K562 (cell line): ENCODE measurements around the gene TALDO1. TPM values are rescaled to one million over a fixed set of nuclear protein-coding genes. Genes with fewer than 3 reads are reported as not detected.
A peak's percentile ranks its signal among the peaks of the same experiment; 100 is the strongest.

Experiments used
- ATAC-seq: fragments of 200-7000 bp; cut with Tn5 transposase; 3 replicates; pipeline ENCODE4 v1.9.1; 2020; ENCODE audit warnings: moderate library complexity
- BruUV-seq: library from RNA; stranded (reverse); fragments of 400-500 nt; replicated peaks from 2 replicates; lab custom pipeline; 2021; lab: Mats Ljungman, UMichigan
- CTCF ChIA-PET: fragments of 300-600 bp; formaldehyde crosslinking; extraction: SDS; loops from one replicate; lab custom pipeline; 2021; ENCODE audit warnings: low intra/inter-chr PET ratio; lab: Yijun Ruan, JAX
- POLR2A ChIA-PET: fragments of 300-600, 350-650 bp; sonication (Branson Sonifier 250); formaldehyde crosslinking; extraction: SDS; loops from one replicate; lab custom pipeline; 2021; ENCODE audit warnings: antibody characterized with exemption, inconsistent platforms; lab: Yijun Ruan, JAX
- DNase-seq, 4 experiments: peaks; one replicate each; pipeline versions ENCODE4 v3.0.0 to v3.0.0-alpha.2; 2011 to 2018; ENCODE audit warnings: low spot score in 3 of 4, mixed read lengths in 3 of 4; ENCODE audit errors: extremely low read depth in 1 of 4
- FAIRE-seq: peaks from 2 replicates; lab custom pipeline; 2011; peaks lifted over from hg19 to GRCh38; lab: Jason Lieb, UNC
- H2AFZ ChIP-seq: 2 replicates; pipeline ENCODE4 v1.6.0; 2011; ENCODE audit warnings: low read depth, low read length, control low read depth, inconsistent platforms
- H3K27ac ChIP-seq: fragments of 200-600 bp; 3 replicates; pipeline ENCODE4 v1.8.0; 2011; ENCODE audit warnings: low read depth, mild to moderate bottlenecking, control low read depth, inconsistent platforms, low read length, moderate library complexity, mixed read lengths; ENCODE audit errors: extremely low read depth
- H3K27me3 ChIP-seq, 2 experiments: fragments of 300-600 bp in 1 of 2; 2 replicates in 1 of 2; 3 replicates in 1 of 2; pipeline versions ENCODE4 v1.6.0 to v1.8.0; 2011; ENCODE audit warnings: inconsistent platforms in 2 of 2, low read length in 2 of 2, mild to moderate bottlenecking in 1 of 2, mixed read lengths in 1 of 2, moderate library complexity in 1 of 2; ENCODE audit not compliant: control insufficient read depth in 2 of 2, insufficient read depth in 2 of 2
- H3K36me3 ChIP-seq: fragments of 300-600 bp; 3 replicates; pipeline ENCODE4 v1.8.0; 2011; ENCODE audit warnings: mild to moderate bottlenecking, low read length, inconsistent platforms; ENCODE audit not compliant: control insufficient read depth, insufficient read depth
- H3K4me1 ChIP-seq, 2 experiments: fragments of 200-600 bp in 1 of 2; replicated peaks in 1 of 2; 2 replicates in 1 of 2; 3 replicates in 1 of 2; pipeline versions ENCODE4 v1.5.1 to v1.8.0; 2011; ENCODE audit warnings: inconsistent platforms in 2 of 2, low read length in 2 of 2, mild to moderate bottlenecking in 1 of 2, mixed read lengths in 1 of 2, moderate library complexity in 1 of 2; ENCODE audit not compliant: control insufficient read depth in 2 of 2, insufficient read depth in 2 of 2
- H3K4me2 ChIP-seq: 2 replicates; pipeline ENCODE4 v1.6.1; 2011; ENCODE audit warnings: low read length, control low read depth, inconsistent platforms, mixed read lengths; ENCODE audit not compliant: insufficient read depth
- H3K4me3 ChIP-seq: fragments of 200-600 bp; sonication (generic), shearing (Covaris generic); 2 replicates; pipeline ENCODE4 v1.5.1; 2016; ENCODE audit warnings: control low read depth, inconsistent platforms
- H3K79me2 ChIP-seq: fragments of 200-600 bp; 3 replicates; pipeline ENCODE4 v1.8.0; 2011; ENCODE audit warnings: low read length, inconsistent platforms; ENCODE audit not compliant: control insufficient read depth, insufficient read depth
- H3K9ac ChIP-seq, 2 experiments: 2 replicates each; pipeline versions ENCODE4 v1.6.0 to v1.6.1; 2011; ENCODE audit warnings: low read depth in 2 of 2, low read length in 2 of 2, control low read depth in 1 of 2, inconsistent platforms in 1 of 2, mild to moderate bottlenecking in 1 of 2, mixed read lengths in 1 of 2; ENCODE audit not compliant: insufficient read depth in 1 of 2
- H3K9me1 ChIP-seq: one replicate; pipeline ENCODE4 v1.6.0; 2011; ENCODE audit warnings: inconsistent platforms, mild to moderate bottlenecking, low read length, moderate library complexity; ENCODE audit not compliant: control insufficient read depth, insufficient read depth
- H3K9me3 ChIP-seq: replicated peaks from 2 replicates; pipeline ENCODE4 v1.5.1; 2011; ENCODE audit warnings: low read depth, low read length, inconsistent platforms; ENCODE audit not compliant: control insufficient read depth, insufficient read depth
- H4K20me1 ChIP-seq: replicated peaks from 2 replicates; pipeline ENCODE4 v1.6.1; 2011; ENCODE audit warnings: low read length, inconsistent platforms, mixed read lengths; ENCODE audit not compliant: control insufficient read depth, insufficient read depth
- CREBBP ChIP-seq: IDR thresholded peaks from one replicate; pipeline ENCODE4 v1.6.1; 2012; ENCODE audit warnings: low read depth, mild to moderate bottlenecking, control low read depth, inconsistent platforms, low read length
- CREM ChIP-seq: IDR thresholded peaks from 2 replicates; pipeline ENCODE4 v1.6.1; 2014; ENCODE audit warnings: antibody characterized with exemption, low read depth
- GABPA ChIP-seq: fragments of 200-800 bp; sonication (Bioruptor generic); conservative IDR thresholded peaks from 2 replicates; pipeline ENCODE4 v1.6.1; 2016; ENCODE audit warnings: low read depth, missing genetic modification characterization, missing compliant biosample characterization
- HNRNPH1 ChIP-seq: fragments of 200-400 bp; formaldehyde crosslinking; optimal IDR thresholded peaks from 2 replicates; pipeline ENCODE3; 2017; ENCODE audit warnings: low read depth, mild to moderate bottlenecking, low read length, moderate library complexity
- JUND ChIP-seq, 2 experiments: IDR thresholded peaks; 2 replicates in 1 of 2; 3 replicates in 1 of 2; pipeline ENCODE4 v1.6.1; 2011; ENCODE audit warnings: borderline replicate concordance in 2 of 2, low read depth in 2 of 2, low read length in 2 of 2, improper control_type of control experiment in 1 of 2, missing biosample characterization in 1 of 2, missing genetic modification characterization in 1 of 2, missing genetic modification reagents in 1 of 2
- POLR2G ChIP-seq: fragments of 200-400 bp; formaldehyde crosslinking; IDR thresholded peaks from 2 replicates; pipeline ENCODE4 v1.6.1; 2017; ENCODE audit warnings: low read depth, mild to moderate bottlenecking, antibody characterized with exemption, low read length, moderate library complexity
- RCOR1 ChIP-seq, 2 experiments: IDR thresholded peaks; 2 replicates each; pipeline ENCODE4 v1.6.1; 2012; ENCODE audit warnings: low read depth in 2 of 2, low read length in 2 of 2, borderline replicate concordance in 1 of 2, improper control_type of control experiment in 1 of 2
- YY1 ChIP-seq, 3 experiments: IDR thresholded peaks; 2 replicates each; pipeline ENCODE4 v1.6.1; 2011; ENCODE audit warnings: low read length in 2 of 3, mild to moderate bottlenecking in 2 of 3, moderate library complexity in 2 of 3, borderline replicate concordance in 1 of 3, control low read depth in 1 of 3, low read depth in 1 of 3; ENCODE audit not compliant: insufficient read depth in 3 of 3, insufficient replicate concordance in 2 of 3, control insufficient read depth in 1 of 3, insufficient read length in 1 of 3; ENCODE audit errors: extremely low read depth in 1 of 3
- ZBTB7A ChIP-seq: IDR thresholded peaks from 2 replicates; pipeline ENCODE4 v1.6.1; 2011; ENCODE audit warnings: low read depth, mild to moderate bottlenecking, low read length, moderate library complexity, borderline replicate concordance; ENCODE audit not compliant: control insufficient read depth
- WGBS: fragments of 100-300 bp; shearing (Covaris generic); methylation state at CpG from one replicate; pipeline ENCODE4 v1.1.6; 2016; ENCODE audit warnings: low coverage, mixed read lengths; ENCODE audit not compliant: insufficient coverage; ENCODE audit errors: missing lambda C conversion rate; 5-methylcytosine and 5-hydroxymethylcytosine counted together
- in situ Hi-C: fragments of 300-500 bp; cut with MboI; formaldehyde crosslinking; loops from 4 replicates; pipeline ENCODE4 v1.15.0; 2018; ENCODE audit warnings: inconsistent platforms, mixed read lengths
- intact Hi-C: fragments of 100-400 bp; cut with micrococcal nuclease; formaldehyde crosslinking; loops from 2 replicates; pipeline ENCODE4 v1.14.2; 2022
- polyA plus RNA-seq, 8 experiments: library from polyadenylated mRNA; depleted of rRNA in 4 of 8; stranded (reverse) in 5 of 8; unstranded in 3 of 8; fragments of >200 nt; fragmentation: Nextera tagmentation in 2 of 8; fragmentation: Illumina TruSeq in 1 of 8; extraction: Ambion mirVana in 2 of 8; extraction: Trizol in 1 of 8; gene quantifications; 2 replicates each; pipeline versions ENCODE4 v1.2.1 to v1.2.3, GENCODE V29; 2011 to 2014; ENCODE audit warnings: inconsistent platforms in 1 of 8, missing spikeins in 1 of 8
- total RNA-seq, 7 experiments: library from RNA; depleted of rRNA in 6 of 7; stranded (reverse); fragments of >200 nt in 6 of 7; fragmentation: Illumina TruSeq in 2 of 7; extraction: Trizol in 2 of 7; gene quantifications; 2 replicates each; pipeline versions ENCODE4 v1.2.1 to v1.2.3, GENCODE V29; 2011 to 2021; ENCODE audit warnings: low replicate concordance in 1 of 7
- TF ChIP-seq, protein P1 (sequence below): fragments of 450-650 bp; formaldehyde crosslinking; IDR thresholded peaks from 2 replicates; pipeline ENCODE4 v1.4.0; 2020; ENCODE audit warnings: mild to moderate bottlenecking, moderate library complexity
- TF ChIP-seq, protein P2 (sequence below): fragments of 450-650 bp; IDR thresholded peaks from 2 replicates; pipeline ENCODE4 v1.6.1; 2017; ENCODE audit warnings: antibody characterized with exemption, mild to moderate bottlenecking

The TALDO1 gene
- total and polyA plus RNA-seq, 9 of the 15 experiments (the other 6 are each of a cell fraction or from before 2014, with no cell fraction given), result 260 to 541 (median 441) TPM

DNA sequence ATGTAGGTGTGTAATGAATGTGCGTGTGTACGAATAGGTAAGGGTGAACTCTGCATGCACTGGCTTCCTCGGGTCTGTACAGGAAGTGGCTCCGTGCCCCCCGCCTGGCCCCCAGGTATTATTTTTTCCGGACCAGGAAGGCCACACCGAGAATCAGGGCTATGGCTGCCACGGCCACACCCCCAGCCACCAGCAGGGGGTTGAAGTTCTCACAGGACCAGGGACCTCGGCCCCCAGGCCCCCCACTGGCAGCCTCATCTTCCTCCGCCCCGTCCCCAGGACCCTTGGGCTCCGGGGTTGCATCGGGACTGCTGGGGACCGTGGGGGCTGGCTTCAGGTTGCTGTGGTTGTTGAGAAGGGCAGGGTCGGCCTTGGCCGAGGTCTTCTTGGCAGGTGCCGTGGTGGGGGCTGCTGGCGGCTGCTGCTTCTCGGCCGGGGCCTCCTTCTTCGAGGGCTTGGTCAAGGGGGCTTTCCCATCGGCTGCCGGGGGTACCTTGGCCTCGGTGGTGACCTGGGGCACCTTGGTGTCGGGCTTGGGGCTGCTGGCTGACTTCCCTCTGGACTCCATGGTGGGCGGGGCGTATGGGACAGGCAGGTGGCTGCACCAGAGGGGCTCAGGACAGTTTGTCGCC lies 40.9 kb downstream of the TALDO1 start:
- 33% methylated on average over 25 of the region's 28 CpGs for WGBS
- no peak overlapping the region for H3K27ac ChIP-seq
- DNase-seq (no peak), ATAC-seq (no peak), FAIRE-seq (no peak)
- H3K4me2 ChIP-seq, result no peak overlapping the region
- no peaks in the 10 kb centered on the region for H4K20me1 ChIP-seq
- peaks cover 14% of the 10 kb centered on the region; the same call in 1 of the 3 replicates for H3K36me3 ChIP-seq
- H3K4me1 ChIP-seq, result peaks cover 0 to 69% of the 10 kb centered on the region in 2 experiments; a peak in 2 of 5 replicates
- ChIA-PET POLR2A (interaction anchor here (1.3 to 2.0 kb wide), 2 partner anchors 9 to 29 kb away, joined by 5 to 6 read pairs; no protein-coding TSS in a partner anchor), CTCF (no interaction called here)
- peaks cover 3% of the 10 kb centered on the region for H3K9me1 ChIP-seq
- intact Hi-C loops, result no loop called here
- H2AFZ ChIP-seq, result no peak overlapping the region
- BruUV-seq, result no TSS peak
- TF ChIP-seq ZBTB7A (0 out of 2 replicates have a peak, but pooled peaks have one; percentile 18), CREM (no peak), POLR2G (peak; percentile 59), CREBBP (no peak), JUND (IDR thresholded peaks at IDR 0.05; ENCODE audit: borderline replicate concordance, low read depth, low read length) (no peak), JUND (tag; IDR thresholded peaks at IDR 0.05; ENCODE audit: borderline replicate concordance, low read depth, low read length) (no peak), RCOR1 (IDR thresholded peaks at IDR 0.05; ENCODE audit: borderline replicate concordance in 1 of 2, low read depth in 2 of 2, low read length in 2 of 2) (no peak), HNRNPH1 (no peak), GABPA (tag) (no peak), YY1 (IDR thresholded peaks at IDR 0.05; ENCODE audit: borderline replicate concordance in 1 of 3, control insufficient read depth in 1 of 3, extremely low read depth in 1 of 3, insufficient read depth in 3 of 3, insufficient read length in 1 of 3, insufficient replicate concordance in 2 of 3, low read depth in 1 of 3, low read length in 2 of 3) (peak in 1 of 3 experiments; percentile 28)
- TF ChIP-seq, protein P1, sequence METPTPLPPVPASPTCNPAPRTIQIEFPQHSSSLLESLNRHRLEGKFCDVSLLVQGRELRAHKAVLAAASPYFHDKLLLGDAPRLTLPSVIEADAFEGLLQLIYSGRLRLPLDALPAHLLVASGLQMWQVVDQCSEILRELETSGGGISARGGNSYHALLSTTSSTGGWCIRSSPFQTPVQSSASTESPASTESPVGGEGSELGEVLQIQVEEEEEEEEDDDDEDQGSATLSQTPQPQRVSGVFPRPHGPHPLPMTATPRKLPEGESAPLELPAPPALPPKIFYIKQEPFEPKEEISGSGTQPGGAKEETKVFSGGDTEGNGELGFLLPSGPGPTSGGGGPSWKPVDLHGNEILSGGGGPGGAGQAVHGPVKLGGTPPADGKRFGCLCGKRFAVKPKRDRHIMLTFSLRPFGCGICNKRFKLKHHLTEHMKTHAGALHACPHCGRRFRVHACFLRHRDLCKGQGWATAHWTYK (CRISPR knock-in tag), result no peak
- TF ChIP-seq, protein P2, sequence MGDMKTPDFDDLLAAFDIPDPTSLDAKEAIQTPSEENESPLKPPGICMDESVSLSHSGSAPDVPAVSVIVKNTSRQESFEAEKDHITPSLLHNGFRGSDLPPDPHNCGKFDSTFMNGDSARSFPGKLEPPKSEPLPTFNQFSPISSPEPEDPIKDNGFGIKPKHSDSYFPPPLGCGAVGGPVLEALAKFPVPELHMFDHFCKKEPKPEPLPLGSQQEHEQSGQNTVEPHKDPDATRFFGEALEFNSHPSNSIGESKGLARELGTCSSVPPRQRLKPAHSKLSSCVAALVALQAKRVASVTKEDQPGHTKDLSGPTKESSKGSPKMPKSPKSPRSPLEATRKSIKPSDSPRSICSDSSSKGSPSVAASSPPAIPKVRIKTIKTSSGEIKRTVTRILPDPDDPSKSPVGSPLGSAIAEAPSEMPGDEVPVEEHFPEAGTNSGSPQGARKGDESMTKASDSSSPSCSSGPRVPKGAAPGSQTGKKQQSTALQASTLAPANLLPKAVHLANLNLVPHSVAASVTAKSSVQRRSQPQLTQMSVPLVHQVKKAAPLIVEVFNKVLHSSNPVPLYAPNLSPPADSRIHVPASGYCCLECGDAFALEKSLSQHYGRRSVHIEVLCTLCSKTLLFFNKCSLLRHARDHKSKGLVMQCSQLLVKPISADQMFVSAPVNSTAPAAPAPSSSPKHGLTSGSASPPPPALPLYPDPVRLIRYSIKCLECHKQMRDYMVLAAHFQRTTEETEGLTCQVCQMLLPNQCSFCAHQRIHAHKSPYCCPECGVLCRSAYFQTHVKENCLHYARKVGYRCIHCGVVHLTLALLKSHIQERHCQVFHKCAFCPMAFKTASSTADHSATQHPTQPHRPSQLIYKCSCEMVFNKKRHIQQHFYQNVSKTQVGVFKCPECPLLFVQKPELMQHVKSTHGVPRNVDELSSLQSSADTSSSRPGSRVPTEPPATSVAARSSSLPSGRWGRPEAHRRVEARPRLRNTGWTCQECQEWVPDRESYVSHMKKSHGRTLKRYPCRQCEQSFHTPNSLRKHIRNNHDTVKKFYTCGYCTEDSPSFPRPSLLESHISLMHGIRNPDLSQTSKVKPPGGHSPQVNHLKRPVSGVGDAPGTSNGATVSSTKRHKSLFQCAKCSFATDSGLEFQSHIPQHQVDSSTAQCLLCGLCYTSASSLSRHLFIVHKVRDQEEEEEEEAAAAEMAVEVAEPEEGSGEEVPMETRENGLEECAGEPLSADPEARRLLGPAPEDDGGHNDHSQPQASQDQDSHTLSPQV, result no peak
- TF ChIP-seq, all 486 proteins: peak for 3
- in situ Hi-C loops, result no loop called here
- H3K9me3 ChIP-seq, result no peaks in the 10 kb centered on the region
- H3K4me3 ChIP-seq, result no peak overlapping the region
- H3K27me3 ChIP-seq, result no peaks in the 10 kb centered on the region
- no peaks in the 10 kb centered on the region for H3K79me2 ChIP-seq
- H3K9ac ChIP-seq, result no peak overlapping the region
